NCI-H2196 treated with DMSO at 0.1 percent for 48 hours (cell line): ENCODE measurements around the gene LNPEP.
"Not testable (repeated sequence)": the region's sequence is repeated elsewhere in the genome, so short reads cannot be mapped to it uniquely, and the experiment has no call there.

ENCODE experiments used
- DNase-seq: peaks from one replicate; lab custom pipeline; 2025; ENCODE audit not compliant: unreplicated experiment; lab: John Stamatoyannopoulos, UW

LNPEP gene

DNA sequence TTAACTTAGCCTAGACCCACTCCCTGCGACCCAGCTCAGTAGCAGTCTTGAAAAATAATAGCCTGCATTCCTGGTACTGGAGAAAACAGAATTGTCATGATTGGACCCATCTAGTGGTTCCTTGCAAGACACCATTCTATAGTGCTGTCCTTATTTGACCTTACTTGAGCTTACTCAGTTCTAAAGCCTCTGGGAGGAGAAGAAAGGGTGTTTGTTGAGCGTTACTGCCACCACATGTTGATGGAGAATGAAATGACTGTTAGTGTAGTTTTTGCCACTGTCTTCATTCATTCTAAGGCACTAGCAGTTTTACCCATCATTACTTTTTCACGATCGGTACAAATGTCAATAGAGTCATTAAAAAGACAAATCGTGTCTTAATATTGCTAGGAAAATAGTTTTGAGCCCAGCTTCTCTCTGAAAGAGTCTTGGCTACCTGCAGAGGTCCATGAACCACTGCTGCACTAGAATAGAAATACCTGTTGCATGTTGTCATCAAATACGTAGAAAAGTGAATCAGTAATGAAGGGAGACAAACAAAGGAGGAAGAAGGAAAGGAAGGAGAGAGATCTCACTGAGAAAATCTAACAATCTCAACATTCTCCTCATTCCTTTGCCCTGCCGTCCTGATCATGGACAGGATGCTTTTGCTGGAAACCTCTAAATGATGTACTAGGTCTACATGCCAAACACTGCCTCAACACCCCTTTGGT, 110.5 kb downstream of the LNPEP start:
- DNase-seq, result no peak

DNA sequence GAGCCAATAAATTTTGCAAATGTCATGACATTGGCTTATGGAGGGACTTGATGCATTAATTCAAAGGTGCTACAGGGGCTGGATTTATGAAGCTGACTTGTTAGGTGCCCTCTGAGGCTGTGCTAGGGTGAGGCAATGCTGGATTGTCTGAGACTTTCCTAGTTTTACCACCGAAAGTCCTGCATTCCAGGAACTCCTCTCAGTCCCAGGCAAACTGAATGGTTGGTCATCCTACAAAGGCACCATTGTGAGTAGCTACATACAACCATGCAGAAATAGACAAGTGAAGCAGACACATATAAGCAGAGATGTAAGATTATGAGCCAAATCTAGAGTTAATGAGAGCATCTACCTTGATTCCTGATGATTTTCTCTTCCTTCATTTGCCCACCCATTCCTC, 111.2 kb downstream of the LNPEP start:
- DNase-seq, result no peak

DNA sequence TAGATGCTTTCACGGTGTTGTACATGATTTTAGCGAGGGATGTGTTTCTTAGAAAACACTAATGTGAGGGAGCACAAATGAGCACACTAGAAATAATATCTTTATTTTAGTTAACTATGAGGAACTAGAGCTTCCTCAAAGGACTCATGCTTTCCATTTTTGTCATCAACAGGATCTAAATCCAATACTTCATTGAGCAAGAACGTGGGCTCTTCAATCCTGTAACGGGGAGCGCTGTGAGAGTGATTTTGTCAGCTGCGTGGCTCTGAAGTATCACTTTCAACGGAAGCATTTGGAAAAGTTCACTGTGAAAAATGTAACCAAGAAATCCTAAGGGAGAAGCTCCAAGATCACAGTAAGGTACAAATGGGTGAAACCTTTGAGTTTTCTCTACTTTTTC, 113.3 kb downstream of the LNPEP start:
- DNase-seq, result no peak

DNA sequence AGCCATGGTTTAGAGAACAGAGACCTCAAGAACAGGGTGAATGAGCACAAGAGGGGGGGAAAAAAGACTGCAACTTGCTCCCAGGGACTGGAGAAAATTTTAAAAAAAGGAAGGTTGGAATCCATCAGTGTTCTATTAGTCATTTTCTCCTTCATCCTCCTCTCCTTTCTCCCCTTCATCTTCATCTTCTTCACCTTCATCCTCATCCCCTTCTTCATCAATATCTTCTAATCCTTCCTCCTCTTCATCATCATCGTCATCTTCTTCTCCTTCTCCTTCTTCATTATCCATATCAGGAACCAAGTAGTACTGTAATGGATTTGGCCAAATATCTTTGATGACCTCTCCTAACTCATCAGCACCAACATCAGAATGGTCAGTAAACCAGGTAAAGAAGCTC, 120.4 kb downstream of the LNPEP start:
- DNase-seq, result no peak

DNA sequence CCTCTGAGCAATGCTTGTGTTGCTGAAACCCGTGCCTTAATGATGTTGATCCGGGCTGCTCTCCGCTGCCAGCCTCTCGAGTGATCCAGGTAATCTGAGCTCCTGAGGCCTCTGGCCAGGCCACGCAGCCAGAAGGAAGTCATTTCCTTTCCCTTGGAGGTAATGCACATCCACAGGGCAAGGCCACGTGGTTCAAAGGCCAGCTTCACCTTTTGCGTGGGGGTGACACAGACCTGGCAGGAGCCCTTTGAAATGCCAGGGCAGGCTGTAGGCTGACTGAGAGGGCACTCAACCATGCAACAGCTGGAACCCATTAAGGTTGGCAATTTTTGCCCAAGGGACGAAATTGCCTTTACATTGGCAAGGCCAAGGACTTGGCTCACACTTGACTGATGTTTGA, 126.2 kb downstream of the LNPEP start:
- peak; percentile 16 for DNase-seq

DNA sequence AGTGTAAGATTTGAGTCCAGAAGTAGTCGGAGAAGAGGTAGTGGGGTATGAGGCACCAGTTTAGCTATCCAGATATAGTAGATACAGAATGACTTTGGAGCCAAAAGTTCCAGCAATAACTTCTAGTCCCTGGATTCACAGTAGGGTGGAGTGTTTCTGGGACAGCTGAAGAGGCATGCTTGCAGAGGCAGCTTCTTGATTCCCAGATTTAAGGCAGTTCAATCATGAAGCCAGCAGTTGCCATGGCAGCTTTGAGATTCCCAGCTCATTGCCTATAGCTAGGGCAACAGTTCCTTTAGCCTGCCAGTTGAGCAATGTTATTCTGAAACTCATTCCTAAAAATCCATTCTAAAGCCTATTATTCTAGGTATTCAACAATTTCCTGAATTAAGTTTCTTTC, 127.4 kb downstream of the LNPEP start:
- DNase-seq, result no peak

DNA sequence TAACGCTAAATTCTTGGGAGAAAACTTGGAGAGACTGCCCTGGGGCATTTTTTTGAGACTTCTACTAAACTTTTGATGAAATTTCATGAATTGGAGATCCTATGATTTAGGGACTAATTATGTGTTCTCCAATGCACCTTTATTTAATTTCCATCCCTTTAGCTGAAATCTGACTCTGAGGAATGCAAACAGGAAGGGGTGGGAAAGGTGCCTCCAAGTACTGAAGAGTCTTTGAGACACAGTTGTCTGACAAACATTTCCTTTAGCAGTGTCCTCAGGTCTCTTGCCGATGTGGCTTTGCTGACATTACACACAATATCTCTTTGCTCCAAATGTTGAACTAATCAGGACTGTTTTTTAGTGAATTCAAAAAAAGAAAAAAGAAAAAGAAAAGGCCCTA, 129.6 kb downstream of the LNPEP start:
- DNase-seq, result no peak

DNA sequence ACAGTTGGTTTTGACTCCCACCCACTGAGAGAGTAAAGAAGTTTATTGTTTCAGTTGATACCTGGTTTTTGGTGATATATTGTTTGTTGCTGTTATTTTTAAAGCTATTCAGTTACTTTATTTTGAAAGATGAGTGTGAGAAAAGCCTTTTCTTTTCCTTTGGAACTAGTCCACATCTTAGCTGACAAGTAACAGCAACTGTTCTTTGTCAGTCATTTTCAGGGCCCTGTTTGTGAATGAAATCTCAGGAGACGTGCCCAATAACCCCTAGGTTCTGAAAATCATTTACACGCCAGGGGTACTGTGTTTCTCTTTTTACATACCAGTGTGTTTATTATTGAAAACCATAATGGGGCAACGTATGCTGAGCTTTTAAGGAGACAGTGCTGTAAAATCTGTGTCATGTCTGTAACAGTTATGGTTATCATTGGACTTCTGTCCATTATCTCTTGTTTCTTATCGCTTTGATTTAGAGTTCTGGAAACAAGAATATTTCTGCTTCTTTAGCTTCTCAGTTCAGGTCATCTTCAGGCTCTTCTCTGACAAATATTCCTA, 131.5 kb downstream of the LNPEP start:
- DNase-seq, result no peak

DNA sequence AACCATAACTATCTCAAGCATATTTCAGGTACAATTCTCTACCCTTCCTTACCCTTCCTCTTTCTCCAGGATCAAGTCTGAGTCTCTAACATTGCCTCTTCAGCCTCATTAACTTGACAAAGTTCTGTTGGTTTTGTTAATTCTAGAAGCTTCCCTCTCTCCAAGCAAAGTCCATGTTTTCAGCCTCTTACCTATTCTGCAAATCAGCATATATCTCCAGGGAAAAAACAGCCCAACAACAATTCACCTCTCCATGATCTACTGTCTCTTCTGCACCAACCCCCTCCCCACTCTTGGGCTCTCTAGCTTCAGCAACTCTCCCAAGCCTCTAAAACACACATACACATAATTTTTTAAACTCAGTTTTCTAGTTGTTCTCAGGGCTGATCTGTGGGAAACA, 134.4 kb downstream of the LNPEP start:
- no peak for DNase-seq

DNA sequence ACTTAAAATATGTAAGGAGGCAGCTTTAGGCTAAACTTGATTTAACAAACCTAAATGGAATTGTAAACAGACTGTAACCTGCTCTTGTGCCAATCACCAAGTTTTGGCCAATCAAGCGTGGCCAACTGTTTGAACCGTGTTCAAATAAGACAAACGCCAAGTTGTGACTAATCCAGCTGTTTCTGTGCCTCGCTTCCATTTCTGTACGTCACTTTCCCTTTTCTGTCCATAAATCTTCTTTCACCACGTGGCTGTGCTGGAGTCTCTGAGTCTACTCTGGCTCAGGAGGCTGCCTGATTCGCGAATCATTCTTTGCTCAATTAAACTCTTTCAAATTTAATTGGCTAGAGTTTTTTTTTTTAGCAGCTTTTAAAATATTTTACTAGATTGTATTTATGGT, 135.2 kb downstream of the LNPEP start:
- DNase-seq, result no peak

DNA sequence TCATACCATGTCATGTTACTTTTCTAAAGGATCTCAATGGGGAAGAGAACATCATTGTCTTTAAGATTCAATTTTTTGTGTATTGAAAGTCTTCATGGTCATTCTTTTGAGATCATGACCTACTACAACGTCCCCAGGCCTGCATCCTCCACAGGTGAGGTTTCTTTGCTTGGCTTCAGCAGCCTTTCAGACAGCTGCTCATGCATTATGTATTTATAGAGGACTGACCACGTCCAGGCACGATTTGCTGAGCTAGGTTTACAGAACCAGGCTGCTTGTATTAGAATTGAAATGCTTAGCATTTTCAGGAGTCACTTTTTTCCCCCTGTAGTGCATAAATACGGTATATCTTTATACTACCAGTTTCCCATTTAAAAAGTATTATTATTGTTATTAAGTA, 136.1 kb downstream of the LNPEP start:
- DNase-seq, result no peak

DNA sequence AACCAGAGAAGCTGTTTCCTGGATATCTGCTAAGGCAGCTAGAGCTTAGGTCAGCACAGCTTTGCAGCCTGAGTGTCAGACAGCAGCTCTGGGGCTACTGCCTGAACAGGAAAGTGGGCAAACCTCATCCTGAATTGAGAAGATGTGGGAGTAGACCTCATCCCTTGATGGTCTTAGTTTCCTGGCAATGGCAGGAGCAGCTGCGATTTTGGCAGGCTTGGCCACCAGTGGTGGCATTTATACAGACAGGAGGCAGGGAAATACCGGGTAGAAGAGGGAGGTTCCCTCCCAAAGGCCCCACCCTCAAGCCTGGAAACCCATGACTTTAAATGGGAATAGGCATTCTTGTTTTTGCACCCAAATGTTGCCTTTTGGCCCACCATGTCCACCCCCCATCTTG, 136.8 kb downstream of the LNPEP start:
- DNase-seq, result no peak

DNA sequence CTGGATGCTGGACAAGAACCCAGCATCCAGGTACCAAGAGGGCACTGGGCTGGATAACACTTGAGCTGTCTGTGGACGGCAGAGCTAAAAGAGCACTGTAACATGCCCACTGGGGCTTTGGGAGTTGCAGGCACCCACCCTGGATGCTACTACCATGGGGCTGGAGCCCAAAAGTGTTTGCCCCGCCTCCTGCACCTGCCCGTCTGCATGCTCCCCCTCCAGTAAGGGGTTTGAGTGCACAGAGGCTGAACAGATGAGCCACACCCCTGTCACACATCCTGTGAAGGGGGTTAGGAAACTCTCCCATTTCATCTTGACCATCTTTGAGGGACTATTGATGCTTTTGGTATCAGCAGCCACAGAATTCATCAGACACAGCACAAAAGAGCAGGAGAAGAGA, 137.5 kb downstream of the LNPEP start:
- DNase-seq, result no peak

DNA sequence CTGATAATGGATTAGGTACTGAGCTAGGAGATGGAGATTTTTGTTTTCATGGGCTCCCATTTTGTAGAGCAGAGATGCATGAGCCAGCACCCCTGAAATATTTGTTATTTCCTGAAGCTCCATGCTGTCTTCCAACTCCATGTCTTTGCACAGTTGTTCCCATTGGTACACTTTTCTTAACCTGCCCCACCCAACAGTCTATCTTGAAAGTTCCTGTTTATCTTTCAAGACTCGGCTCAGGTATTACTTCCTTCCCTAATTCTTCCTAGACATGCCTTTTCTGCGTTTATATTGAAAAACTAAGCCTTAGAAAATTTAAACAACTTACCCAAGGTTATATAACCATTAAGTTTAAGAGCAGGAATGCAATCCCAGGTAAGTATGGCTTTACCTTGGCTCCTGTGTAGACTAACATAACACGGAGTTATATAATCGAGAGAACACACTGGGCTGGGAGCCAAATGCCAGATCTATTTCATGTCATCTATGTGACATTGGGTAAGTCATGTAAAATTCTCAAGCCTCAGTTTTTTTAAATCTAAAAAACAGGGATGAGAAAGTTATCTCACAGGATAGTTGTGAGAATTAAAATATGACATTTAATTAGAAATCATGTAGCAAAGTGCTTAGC, 139.1 kb downstream of the LNPEP start:
- no peak for DNase-seq

DNA sequence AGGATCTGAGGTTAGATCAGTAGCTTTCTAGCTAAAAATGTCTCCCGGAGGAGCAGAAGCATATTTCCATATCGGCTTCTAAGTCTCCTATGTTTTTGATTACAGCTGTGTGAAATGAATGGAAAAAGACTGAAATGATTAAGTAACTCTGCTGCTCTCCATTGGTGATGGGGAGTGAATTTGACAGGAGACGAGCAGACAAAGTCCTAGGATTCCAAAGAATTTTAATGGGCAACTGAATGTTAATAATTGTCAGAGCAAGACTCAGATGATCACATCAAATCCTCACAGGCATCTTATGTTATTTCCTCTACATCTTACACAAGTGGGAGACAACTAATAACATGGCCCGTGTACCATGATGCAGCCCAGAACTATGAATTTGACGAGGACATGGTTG, 139.8 kb downstream of the LNPEP start:
- no peak for DNase-seq

DNA sequence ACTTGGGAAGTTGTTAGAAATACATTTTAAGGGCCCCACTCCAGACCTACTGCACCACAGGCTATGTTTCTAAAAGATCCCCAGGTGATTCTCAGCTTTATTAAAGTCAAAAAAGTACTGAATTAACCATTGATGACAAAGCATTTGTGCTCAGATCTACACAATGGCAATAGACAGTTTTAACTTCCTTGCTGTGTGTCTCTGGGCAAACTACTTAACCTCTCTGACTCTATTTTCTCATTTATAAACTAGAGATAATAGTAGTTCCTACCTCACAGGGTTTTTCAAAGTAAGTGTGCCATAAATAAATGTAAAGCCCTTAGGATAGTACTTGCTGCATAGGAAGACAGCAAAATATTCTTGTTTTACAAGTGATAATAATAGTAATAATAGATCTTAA, 140.2 kb downstream of the LNPEP start:
- DNase-seq, result no peak

DNA sequence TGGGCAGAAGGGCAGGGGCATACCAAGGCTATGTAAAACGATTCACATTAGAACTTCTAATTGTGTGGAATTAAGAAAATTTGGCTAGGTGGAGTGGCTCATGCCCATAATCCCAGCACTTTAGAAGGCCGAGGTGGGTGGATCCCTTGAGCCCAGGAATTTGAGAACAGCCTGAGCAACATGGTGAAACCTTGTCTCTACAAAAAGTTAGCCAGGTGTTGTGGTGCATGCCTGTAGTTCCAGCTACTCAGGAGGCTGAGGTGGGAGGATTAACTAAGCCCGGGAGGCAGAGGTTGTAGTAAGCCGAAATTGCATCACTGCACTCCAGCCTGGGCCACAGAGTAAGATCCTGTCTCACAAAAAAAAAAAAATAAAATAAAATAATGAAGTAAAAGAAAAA, 141.4 kb downstream of the LNPEP start:
- no peak for DNase-seq

DNA sequence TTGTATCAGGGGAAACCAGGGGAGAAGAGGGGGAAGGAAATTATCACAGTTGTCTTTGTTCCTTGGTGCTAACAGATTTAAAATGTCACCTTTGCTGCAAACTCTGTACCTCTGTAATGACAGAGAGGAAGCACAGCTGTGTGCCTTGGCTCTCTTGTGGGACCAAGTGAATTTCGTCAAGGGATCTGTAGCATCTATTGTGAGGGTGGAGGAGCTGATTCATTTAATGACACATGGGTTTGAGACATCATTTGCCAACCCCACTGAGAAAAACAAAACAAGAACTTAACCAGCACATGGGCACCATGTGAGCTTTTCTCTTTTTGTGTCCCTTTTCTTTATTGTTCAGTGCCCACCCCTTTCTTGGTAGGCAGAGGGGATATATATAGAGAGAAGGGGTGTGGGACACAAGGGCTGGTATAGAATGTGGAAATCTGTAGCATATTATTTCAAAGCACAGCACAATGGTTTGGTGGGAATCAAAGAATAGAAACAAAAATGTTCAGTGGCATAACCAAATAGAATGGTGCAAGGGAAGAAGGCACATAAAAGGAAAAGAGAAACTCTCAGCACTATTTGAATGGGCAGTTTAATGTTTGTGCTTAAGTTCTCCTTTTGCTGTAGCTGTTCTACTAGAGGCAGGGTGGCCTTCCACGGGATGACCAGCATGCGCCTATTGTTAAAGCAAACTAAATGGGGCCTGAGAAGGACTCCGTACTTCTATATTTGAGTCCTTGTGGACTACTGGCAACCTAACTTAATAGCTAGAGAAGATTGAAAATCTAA, 143.3 kb downstream of the LNPEP start:
- no peak for DNase-seq

DNA sequence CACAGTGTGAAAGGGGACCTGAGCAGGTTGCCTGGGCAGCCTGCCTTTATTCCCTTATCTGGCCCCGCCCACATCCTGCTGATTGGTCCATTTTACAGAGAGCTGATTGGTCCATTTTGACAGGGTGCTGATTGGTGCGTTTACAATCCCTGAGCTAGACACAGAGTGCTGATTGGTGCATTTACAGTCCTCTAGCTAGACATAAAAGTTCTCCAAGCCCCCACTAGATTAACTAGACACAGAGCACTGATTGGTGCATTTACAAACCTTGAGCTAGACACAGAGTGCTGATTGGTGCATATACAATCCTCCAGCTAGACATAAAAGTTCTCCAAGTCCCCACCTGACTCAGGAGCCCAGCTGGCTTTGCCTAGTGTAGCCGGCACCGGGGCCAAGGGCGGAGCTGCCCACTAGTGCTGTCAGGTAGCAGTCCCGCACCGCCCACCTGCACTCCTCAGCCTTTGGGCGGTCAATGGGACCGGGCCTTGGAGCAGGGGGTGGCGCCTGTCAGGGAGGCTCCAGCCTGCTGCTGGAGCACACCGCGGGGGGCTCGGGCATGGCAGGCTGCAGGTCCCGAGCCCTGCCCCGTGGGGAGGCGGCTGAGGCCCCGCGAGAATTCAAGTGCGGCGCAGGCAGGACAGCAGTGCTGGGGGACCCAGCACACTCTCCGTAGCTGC, 149.0 kb downstream of the LNPEP start:
- not testable (repeated sequence) for DNase-seq

DNA sequence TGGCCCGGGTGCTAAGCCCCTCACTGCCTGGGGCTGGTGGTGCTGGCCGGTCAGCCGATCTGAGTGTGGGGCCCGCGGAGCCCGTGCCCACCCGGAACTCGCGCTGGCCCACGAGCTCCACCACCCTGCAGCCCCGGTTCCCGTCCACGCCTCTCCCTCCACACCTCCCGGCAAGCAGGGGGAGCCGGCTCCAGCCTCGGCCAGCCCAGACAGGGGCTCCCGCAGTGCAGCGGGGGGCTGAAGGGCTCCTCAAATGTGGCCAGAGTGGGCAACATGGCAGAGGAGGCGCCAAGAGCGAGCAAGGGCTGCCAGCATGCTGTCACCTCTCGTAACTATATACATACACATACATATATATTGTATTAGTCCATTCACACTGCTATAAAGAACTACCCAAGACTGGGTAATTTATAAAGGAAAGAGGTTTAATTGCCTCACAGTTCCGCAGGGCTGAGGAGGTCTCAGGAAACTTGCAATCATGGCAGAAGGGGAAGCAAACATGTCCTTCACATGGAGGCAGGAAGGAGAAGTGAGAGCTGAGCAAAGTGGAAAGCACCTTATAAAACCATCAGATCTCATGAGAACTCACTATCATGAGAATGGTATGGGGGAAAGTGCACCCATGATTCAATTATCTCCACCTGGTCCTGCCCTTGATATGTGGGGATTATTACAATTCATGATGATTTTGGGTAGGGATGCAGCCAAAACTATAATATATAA, 149.7 kb downstream of the LNPEP start:
- DNase-seq, result no peak
